Measurements from ENCODE around the gene KRT8. TPM values are rescaled to one million over a fixed set of nuclear protein-coding genes. Genes with fewer than 3 reads are reported as not detected.

The KRT8 gene
- total and polyA plus RNA-seq, 2 donors, result 100 to 142 TPM

DNA sequence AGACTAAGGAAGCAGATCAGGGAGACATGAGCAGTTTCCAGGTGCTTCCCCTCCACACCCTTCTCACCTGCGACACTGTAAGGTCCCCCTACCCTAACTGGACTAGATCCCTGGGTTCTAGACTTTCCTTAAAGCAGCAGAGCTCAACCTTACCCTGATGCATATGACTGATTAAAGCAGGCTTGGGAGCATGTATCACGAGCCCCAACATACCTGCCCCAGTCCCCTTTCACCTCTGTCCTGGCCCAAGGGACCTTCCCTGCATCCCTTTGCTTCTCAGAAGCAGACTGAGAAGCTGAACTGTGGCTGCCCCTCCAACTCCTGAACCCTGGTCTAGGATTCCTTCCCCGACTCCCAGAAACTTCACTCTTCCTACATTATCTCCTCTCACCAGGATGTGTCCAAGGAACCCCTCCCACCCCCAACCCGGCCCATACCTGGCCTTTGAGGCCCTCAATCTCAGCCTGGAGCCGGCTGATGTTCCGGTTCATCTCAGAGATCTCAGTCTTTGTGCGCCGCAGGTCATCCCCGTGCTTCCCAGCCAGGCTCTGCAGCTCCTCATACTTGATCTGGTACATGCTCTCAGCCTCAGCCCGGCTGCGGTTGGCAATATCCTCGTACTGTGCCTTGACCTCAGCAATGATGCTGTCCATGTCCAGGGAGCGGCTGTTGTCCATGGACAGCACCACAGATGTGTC lies 5.4 kb downstream of the KRT8 start:
- peaks cover 0 to 3% of the 10 kb centered on the region in 2 donors for H3K9me3 ChIP-seq (ENCODE audit: control insufficient read depth in 2 of 2, insufficient read depth in 1 of 2, low read length in 1 of 2)
- H3K27me3 ChIP-seq (ENCODE audit: control insufficient read depth in 2 of 2, insufficient read depth in 1 of 2, low read length in 1 of 2), result peaks cover 0 to 2% of the 10 kb centered on the region in 2 donors
- no peak for DNase-seq (ENCODE audit: low read depth in 6 of 9, low spot score in 9 of 9)
- H3K4me3 ChIP-seq (ENCODE audit: low read length in 2 of 2), result no peak overlapping the region
- peaks cover 5 to 10% of the 10 kb centered on the region in 2 donors for H3K4me1 ChIP-seq (ENCODE audit: control insufficient read depth in 2 of 2, insufficient read depth in 2 of 2, low read length in 2 of 2)
- H3K36me3 ChIP-seq (ENCODE audit: control insufficient read depth in 2 of 2, insufficient read depth in 2 of 2, low read length in 1 of 2), result peaks cover 0 to 2% of the 10 kb centered on the region in 2 donors
- no peak overlapping the region for H3K27ac ChIP-seq (ENCODE audit: low read depth in 1 of 2, low read length in 1 of 2)
- 97% methylated on average over 13 of the region's 13 CpGs for WGBS

DNA sequence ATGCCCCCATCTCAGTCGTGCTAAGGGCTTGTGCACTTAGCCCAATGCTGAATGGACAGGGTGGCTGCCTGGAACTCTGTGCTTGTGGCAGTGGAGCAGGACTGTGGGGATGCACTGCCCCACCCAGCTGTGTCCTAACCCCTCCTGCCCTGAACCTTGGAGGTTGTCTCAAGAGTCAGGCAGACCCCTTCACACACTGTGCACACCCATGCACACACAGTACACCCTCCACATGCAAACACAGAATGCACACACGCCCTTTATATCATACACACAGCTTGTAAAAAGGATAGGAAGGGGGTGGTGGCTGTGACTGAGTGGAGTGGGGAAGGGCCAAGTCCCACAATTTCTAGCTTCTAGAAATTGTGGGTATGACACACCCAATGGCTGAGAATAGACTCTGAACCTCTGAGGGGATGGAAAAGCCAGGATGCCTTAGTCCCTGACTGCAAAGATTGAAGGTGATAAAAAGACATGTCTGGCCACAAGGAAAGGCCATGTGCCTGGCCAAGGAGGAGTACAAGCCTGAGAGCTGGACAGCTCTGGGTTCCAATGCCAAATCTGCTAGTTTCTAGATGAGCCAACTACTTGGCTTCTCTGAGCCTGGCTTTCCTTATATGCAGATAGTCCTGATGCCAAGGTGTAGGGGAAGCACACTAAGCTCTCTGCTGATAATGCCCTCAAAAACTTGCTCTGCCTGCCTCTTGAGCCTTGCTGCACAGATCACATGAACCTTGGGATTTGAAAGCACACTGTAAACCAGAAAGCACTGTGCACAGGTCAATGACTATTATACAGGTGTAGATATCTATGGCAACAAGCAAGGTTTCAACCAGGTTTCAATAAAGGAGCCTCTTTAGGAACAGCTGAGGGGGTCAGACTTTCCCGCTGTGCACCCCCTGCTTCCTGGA lies 8.4 kb downstream of the KRT8 start:
- H3K27ac ChIP-seq (ENCODE audit: low read depth in 1 of 2, low read length in 1 of 2), result no peak overlapping the region
- H3K27me3 ChIP-seq (ENCODE audit: control insufficient read depth in 2 of 2, insufficient read depth in 1 of 2, low read length in 1 of 2), result peaks cover 0 to 2% of the 10 kb centered on the region in 2 donors
- H3K4me1 ChIP-seq (ENCODE audit: control insufficient read depth in 2 of 2, insufficient read depth in 2 of 2, low read length in 2 of 2), result no peaks in the 10 kb centered on the region
- no peak overlapping the region for H3K4me3 ChIP-seq (ENCODE audit: low read length in 2 of 2)
- no peaks in the 10 kb centered on the region for H3K9me3 ChIP-seq (ENCODE audit: control insufficient read depth in 2 of 2, insufficient read depth in 1 of 2, low read length in 1 of 2)
- DNase-seq (ENCODE audit: low read depth in 6 of 9, low spot score in 9 of 9), result no peak
- peaks cover 0 to 2% of the 10 kb centered on the region in 2 donors for H3K36me3 ChIP-seq (ENCODE audit: control insufficient read depth in 2 of 2, insufficient read depth in 2 of 2, low read length in 1 of 2)
- 92% methylated on average over 3 of the region's 3 CpGs for WGBS

DNA sequence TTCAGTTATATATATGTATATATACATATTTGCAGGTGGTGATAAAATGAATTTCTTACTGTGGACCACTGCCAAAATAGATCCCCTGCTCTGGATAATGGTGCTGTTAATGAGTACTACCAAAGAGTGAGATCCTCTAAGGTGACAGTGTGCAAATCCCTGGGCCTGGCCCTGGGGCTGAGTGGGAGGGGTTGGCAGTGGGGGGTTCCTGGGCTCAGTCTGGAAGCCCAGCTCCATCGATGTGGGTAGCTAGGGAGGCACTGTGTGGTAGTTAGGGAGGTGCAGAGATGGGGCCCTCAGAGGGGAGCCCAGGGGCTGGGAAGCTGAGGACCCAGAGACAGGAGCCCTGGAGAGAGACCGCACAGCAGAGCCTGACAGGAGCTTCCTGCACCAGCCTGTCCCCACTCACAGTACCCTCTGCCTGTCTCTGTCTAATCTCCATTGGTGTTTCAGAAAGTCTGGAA lies 9.1 kb downstream of the KRT8 start:
- no peak overlapping the region for H3K4me3 ChIP-seq (ENCODE audit: low read length in 2 of 2)
- H3K4me1 ChIP-seq (ENCODE audit: control insufficient read depth in 2 of 2, insufficient read depth in 2 of 2, low read length in 2 of 2), result no peaks in the 10 kb centered on the region
- H3K27me3 ChIP-seq (ENCODE audit: control insufficient read depth in 2 of 2, insufficient read depth in 1 of 2, low read length in 1 of 2), result peaks cover 0 to 2% of the 10 kb centered on the region in 2 donors
- DNase-seq (ENCODE audit: low read depth in 6 of 9, low spot score in 9 of 9), result no peak
- no peaks in the 10 kb centered on the region for H3K9me3 ChIP-seq (ENCODE audit: control insufficient read depth in 2 of 2, insufficient read depth in 1 of 2, low read length in 1 of 2)
- WGBS, result 67% methylated on average over 2 of the region's 2 CpGs
- H3K27ac ChIP-seq (ENCODE audit: low read depth in 1 of 2, low read length in 1 of 2), result no peak overlapping the region
- peaks cover 0 to 2% of the 10 kb centered on the region in 2 donors for H3K36me3 ChIP-seq (ENCODE audit: control insufficient read depth in 2 of 2, insufficient read depth in 2 of 2, low read length in 1 of 2)

DNA sequence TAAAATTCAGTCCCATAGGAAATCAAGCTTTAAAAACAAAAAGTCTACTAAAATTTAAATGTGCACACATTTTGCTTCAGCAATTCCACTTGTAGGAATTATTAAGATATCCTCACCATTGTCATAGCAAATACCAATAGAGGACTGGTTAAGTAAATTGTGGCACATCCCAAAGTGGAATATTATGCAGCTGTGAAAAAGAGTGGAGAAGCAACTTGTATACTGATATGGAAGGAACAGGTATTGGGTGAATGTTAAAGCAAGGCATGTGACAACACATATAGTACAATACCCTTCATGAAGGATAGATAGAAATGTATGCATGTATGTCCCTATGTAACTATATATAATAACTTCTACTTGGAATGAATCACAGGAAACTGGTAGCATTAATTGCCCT lies 11.9 kb downstream of the KRT8 start:
- peaks cover 0 to 2% of the 10 kb centered on the region in 2 donors for H3K36me3 ChIP-seq (ENCODE audit: control insufficient read depth in 2 of 2, insufficient read depth in 2 of 2, low read length in 1 of 2)
- DNase-seq (ENCODE audit: low read depth in 6 of 9, low spot score in 9 of 9), result no peak

DNA sequence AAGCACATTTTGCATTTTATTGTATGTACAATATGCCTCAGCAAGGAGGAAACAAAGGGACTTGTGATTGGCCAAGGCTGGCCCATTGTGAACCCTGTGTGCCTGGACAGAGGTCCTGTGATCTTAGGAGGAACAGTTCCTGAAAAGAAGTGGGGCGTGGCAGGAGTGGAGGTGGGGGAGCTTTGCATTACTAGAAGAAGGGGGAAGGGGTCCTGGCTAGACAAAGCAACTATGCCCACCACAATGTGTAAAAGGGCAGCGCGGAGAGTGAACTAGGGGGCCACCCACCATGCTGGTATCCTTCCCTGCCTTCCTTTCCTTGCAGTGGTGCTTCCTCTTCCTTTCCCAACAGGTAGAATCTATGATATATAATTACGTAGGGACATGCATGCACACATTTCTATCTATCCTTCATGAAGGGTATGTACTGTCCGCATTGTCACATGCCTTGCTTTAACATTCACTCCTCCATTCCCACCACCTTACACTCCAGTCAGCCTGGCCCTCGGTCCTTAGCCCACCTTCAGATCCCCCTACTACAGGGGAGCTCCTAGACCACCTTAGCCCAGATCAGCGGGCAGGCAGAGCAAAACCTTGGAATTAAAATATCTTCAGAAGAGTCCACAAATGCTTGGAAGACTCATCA lies 12.5 kb downstream of the KRT8 start:
- Histone ChIP-seq H3K4me1 (ENCODE audit: control insufficient read depth in 2 of 2, insufficient read depth in 2 of 2, low read length in 2 of 2) (no peaks in the 10 kb centered on the region), H3K9me3 (ENCODE audit: control insufficient read depth in 2 of 2, insufficient read depth in 1 of 2, low read length in 1 of 2) (no peaks in the 10 kb centered on the region), H3K27me3 (ENCODE audit: control insufficient read depth in 2 of 2, insufficient read depth in 1 of 2, low read length in 1 of 2) (peaks cover 0 to 2% of the 10 kb centered on the region in 2 donors), H3K36me3 (ENCODE audit: control insufficient read depth in 2 of 2, insufficient read depth in 2 of 2, low read length in 1 of 2) (peaks cover 0 to 2% of the 10 kb centered on the region in 2 donors), H3K27ac (ENCODE audit: low read depth in 1 of 2, low read length in 1 of 2) (no peak overlapping the region), H3K4me3 (ENCODE audit: low read length in 2 of 2) (no peak overlapping the region)
- 91% methylated on average over 7 of the region's 7 CpGs for WGBS
- no peak for DNase-seq (ENCODE audit: low read depth in 6 of 9, low spot score in 9 of 9)

More for the DNA sequence above, 11.9 kb downstream of the KRT8 start:
- Histone ChIP-seq H3K4me3 (ENCODE audit: low read length in 2 of 2) (no peak overlapping the region), H3K27me3 (ENCODE audit: control insufficient read depth in 2 of 2, insufficient read depth in 1 of 2, low read length in 1 of 2) (peaks cover 0 to 2% of the 10 kb centered on the region in 2 donors), H3K9me3 (ENCODE audit: control insufficient read depth in 2 of 2, insufficient read depth in 1 of 2, low read length in 1 of 2) (no peaks in the 10 kb centered on the region), H3K4me1 (ENCODE audit: control insufficient read depth in 2 of 2, insufficient read depth in 2 of 2, low read length in 2 of 2) (no peaks in the 10 kb centered on the region), H3K27ac (ENCODE audit: low read depth in 1 of 2, low read length in 1 of 2) (no peak overlapping the region)

DNA sequence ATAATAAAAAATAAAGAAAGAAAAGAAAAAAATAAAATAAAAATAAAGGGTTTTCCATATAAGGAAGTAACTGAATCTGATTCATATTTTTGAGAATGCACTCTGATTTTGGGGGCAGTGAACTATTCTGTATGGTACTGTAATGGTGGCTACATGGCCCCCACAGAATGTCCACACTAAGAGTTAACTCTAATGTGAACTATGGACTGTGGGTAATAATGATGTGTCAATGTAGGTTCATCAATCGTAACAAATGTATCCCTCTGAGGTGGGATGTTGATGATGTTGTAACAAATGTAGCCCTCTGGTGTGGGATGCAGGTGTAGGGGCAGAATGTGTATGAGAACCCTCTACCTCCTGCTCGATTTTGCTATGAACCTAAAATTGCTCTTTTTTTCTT lies 13.8 kb downstream of the KRT8 start:
- H3K4me3 ChIP-seq (ENCODE audit: low read length in 2 of 2), result no peak overlapping the region
- WGBS, result 87% methylated on average over 2 of the region's 2 CpGs
- H3K27ac ChIP-seq (ENCODE audit: low read depth in 1 of 2, low read length in 1 of 2), result no peak overlapping the region
- H3K4me1 ChIP-seq (ENCODE audit: control insufficient read depth in 2 of 2, insufficient read depth in 2 of 2, low read length in 2 of 2), result no peaks in the 10 kb centered on the region
- no peaks in the 10 kb centered on the region for H3K9me3 ChIP-seq (ENCODE audit: control insufficient read depth in 2 of 2, insufficient read depth in 1 of 2, low read length in 1 of 2)
- H3K36me3 ChIP-seq (ENCODE audit: control insufficient read depth in 2 of 2, insufficient read depth in 2 of 2, low read length in 1 of 2), result no peaks in the 10 kb centered on the region
- no peak for DNase-seq (ENCODE audit: low read depth in 6 of 9, low spot score in 9 of 9)
- peaks cover 0 to 2% of the 10 kb centered on the region in 2 donors for H3K27me3 ChIP-seq (ENCODE audit: control insufficient read depth in 2 of 2, insufficient read depth in 1 of 2, low read length in 1 of 2)

DNA sequence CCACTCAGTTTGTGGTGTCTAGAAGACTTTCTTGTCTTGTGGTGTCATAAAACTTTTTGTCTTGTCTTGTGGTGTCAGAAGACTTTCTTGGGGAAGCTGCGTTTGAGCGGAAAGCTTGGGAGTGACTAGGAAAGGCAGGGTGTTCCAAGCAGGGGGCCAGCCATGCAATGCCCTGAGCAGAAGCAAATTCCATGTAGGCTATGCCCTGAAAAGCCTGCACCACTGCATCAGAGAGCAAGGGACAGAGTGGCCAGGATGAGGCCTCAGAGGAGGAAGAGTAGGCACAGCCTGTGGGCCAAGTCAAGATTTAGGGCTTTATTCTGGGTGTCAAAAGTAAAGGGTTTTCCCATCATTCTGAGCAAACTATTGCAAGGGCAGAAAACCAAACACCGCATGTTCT lies 14.5 kb downstream of the KRT8 start:
- no peaks in the 10 kb centered on the region for H3K9me3 ChIP-seq (ENCODE audit: control insufficient read depth in 2 of 2, insufficient read depth in 1 of 2, low read length in 1 of 2)
- H3K27ac ChIP-seq (ENCODE audit: low read depth in 1 of 2, low read length in 1 of 2), result no peak overlapping the region
- H3K36me3 ChIP-seq (ENCODE audit: control insufficient read depth in 2 of 2, insufficient read depth in 2 of 2, low read length in 1 of 2), result no peaks in the 10 kb centered on the region
- no peaks in the 10 kb centered on the region for H3K4me1 ChIP-seq (ENCODE audit: control insufficient read depth in 2 of 2, insufficient read depth in 2 of 2, low read length in 2 of 2)
- no peak overlapping the region for H3K4me3 ChIP-seq (ENCODE audit: low read length in 2 of 2)
- peaks cover 0 to 2% of the 10 kb centered on the region in 2 donors for H3K27me3 ChIP-seq (ENCODE audit: control insufficient read depth in 2 of 2, insufficient read depth in 1 of 2, low read length in 1 of 2)
- DNase-seq (ENCODE audit: low read depth in 6 of 9, low spot score in 9 of 9), result no peak
- 96% methylated on average over 3 of the region's 3 CpGs for WGBS

DNA sequence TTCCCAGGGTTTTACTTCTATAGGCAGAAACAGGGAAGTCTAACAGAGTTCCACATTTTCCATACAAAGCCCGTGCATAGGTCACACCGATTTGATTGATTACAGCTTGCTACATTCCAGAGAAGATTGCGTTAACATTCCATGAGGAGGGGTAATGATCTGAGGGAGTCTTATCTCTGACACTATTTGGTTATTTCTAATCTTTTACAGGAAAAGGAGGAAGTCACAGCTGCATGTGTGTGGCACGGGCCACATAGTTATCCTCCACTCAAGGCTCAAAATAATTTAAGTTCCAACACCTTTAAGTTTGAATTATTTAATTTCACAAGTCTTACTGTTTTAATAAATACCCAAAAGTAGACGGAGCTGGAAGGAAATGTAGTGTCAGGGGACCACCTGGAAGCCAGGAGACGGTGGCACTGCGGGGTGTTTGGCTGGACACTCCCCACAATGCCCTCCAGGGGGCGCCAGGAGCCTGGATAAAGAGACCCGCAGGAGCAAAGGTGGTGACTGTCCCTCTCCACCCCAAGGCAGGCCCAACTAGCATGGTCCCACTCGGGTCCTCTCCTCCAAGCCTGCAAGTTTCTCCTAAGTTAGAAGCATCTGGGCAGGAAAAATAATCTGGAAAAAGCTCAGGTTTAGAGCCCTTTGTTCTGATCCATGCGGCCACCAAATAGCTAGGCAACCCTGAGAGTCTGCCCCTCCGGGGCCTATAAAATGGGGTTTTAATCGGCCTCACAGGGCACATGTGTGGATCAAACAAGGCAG lies 20.2 kb downstream of the KRT8 start:
- WGBS, result 25% methylated on average over 13 of the region's 13 CpGs
- no peaks in the 10 kb centered on the region for H3K9me3 ChIP-seq (ENCODE audit: control insufficient read depth in 2 of 2, insufficient read depth in 1 of 2, low read length in 1 of 2)
- peaks cover 0 to 8% of the 10 kb centered on the region in 2 donors for H3K27me3 ChIP-seq (ENCODE audit: control insufficient read depth in 2 of 2, insufficient read depth in 1 of 2, low read length in 1 of 2)

More for the DNA sequence above, 20.2 kb downstream of the KRT8 start:
- Histone ChIP-seq H3K27ac (ENCODE audit: low read depth in 1 of 2, low read length in 1 of 2) (no peak overlapping the region), H3K36me3 (ENCODE audit: control insufficient read depth in 2 of 2, insufficient read depth in 2 of 2, low read length in 1 of 2) (no peaks in the 10 kb centered on the region), H3K4me3 (ENCODE audit: low read length in 2 of 2) (no peak overlapping the region), H3K4me1 (ENCODE audit: control insufficient read depth in 2 of 2, insufficient read depth in 2 of 2, low read length in 2 of 2) (peaks cover 0 to 4% of the 10 kb centered on the region in 2 donors)
- DNase-seq (ENCODE audit: low read depth in 6 of 9, low spot score in 9 of 9), result peak in 5 of 9 donors; percentile 46 to 76 (median 57)
